GM10248 (cell line): ENCODE results near the gene UAP1L1.

Experiments
- CTCF ChIA-PET: fragments of 300-600 bp; sonication (Branson Sonifier 250); formaldehyde crosslinking; extraction: SDS; loops from one replicate; lab custom pipeline; 2021; ENCODE audit warnings: antibody characterized with exemption; lab: Yijun Ruan, JAX
- POLR2A ChIA-PET: fragments of 350-650 bp; sonication (Branson Sonifier 250); formaldehyde crosslinking; extraction: SDS; loops from one replicate; lab custom pipeline; 2020; ENCODE audit warnings: antibody characterized with exemption; lab: Yijun Ruan, JAX
- DNase-seq: peaks from one replicate; pipeline ENCODE4 v3.0.0; 2012; ENCODE audit errors: extremely low spot score
- TF ChIP-seq, protein P1 (sequence below): IDR thresholded peaks from 2 replicates; pipeline ENCODE4 v1.5.1; 2012; ENCODE audit warnings: mild to moderate bottlenecking, low read depth; ENCODE audit errors: extremely low read depth, missing control alignments, control extremely low read depth

Gene UAP1L1

DNA sequence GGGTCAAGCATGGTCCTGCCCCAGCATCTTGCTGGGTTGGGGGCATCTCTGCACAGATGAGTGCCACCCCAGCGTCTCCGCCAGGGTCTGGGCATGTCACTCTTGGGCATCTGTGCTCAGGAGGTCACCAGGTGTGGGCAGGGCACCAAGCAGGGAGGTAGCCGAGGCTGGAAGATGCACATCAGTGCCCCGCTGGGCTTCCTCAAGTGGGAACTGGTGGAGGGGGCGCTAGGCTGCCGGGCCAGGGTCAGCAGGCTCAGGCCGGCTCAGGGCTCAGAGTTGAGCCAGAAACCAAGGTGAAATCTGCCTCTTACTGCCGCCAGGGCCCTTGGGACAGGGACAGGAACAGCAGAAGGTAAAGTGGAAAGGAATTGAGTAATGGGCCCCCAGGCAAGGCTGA is 41.4 kb upstream of the UAP1L1 start:
- CTCF ChIA-PET, result interaction anchor here (0.7 to 9.4 kb wide), 49 partner anchors 8 to 268 kb away, joined by 3 to 202 read pairs (median 7); partner anchors contain the start of genes AJM1, C8G, CLIC3 and FBXW5
- POLR2A ChIA-PET, result interaction anchor here (0.7 kb wide), 1 partner anchor 205 kb away, joined by 3 read pairs; the partner anchor contains the start of gene TUBB4B
- no peak for DNase-seq
- TF ChIP-seq, protein P1, sequence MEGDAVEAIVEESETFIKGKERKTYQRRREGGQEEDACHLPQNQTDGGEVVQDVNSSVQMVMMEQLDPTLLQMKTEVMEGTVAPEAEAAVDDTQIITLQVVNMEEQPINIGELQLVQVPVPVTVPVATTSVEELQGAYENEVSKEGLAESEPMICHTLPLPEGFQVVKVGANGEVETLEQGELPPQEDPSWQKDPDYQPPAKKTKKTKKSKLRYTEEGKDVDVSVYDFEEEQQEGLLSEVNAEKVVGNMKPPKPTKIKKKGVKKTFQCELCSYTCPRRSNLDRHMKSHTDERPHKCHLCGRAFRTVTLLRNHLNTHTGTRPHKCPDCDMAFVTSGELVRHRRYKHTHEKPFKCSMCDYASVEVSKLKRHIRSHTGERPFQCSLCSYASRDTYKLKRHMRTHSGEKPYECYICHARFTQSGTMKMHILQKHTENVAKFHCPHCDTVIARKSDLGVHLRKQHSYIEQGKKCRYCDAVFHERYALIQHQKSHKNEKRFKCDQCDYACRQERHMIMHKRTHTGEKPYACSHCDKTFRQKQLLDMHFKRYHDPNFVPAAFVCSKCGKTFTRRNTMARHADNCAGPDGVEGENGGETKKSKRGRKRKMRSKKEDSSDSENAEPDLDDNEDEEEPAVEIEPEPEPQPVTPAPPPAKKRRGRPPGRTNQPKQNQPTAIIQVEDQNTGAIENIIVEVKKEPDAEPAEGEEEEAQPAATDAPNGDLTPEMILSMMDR, result no peak

DNA sequence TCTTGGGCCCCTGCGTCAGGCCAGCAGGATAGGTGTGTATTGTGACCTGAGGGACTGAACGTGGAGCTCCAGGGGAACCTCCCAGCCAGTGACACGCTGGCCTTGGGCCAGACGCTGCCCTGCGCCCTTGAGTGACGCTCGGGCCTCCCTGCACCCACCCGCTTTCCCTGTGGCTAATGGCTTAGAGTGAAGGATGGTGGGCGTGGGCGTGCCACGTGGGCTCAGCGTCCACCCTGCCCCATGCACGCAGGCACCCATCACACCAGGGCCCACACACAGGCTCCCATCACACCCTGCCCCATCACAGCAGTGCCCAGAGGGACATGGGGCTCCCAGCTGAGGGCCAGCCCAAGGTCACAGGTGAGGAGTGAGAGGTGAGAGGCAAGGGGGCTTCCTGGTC is 40.3 kb upstream of the UAP1L1 start:
- TF ChIP-seq, protein P1, result no peak
- ChIA-PET POLR2A (no interaction called here), CTCF (interaction anchor here (1.3 to 9.4 kb wide), 5 partner anchors 12 to 200 kb away, joined by 3 to 202 read pairs (median 68); partner anchors contain the start of genes C8G, FBXW5, NPDC1 and SAPCD2)
- DNase-seq, result no peak

DNA sequence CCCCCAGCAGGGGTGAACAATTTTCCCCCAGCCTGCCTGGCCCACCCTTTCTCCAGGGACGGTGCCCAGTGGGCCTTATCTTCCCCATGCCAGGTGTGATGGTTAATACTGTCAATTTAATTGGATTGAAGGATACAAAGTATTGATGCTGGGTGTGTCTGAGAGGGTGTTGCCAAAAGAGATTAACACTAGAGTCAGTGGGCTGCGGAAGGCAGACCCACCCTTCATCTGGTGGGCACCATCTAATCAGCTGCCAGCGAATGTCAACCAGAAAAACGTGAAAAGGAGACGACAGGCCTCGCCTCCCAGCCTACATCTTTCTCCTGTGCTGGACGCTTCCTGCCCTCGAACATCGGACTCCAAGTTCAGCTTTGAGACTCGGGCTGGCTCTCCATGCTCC is 39.8 kb upstream of the UAP1L1 start:
- CTCF ChIA-PET, result interaction anchor here (1.1 to 9.4 kb wide), 6 partner anchors 9 to 199 kb away, joined by 3 to 202 read pairs (median 54); partner anchors contain the start of genes C8G, FBXW5, NPDC1 and SAPCD2
- POLR2A ChIA-PET, result no interaction called here
- DNase-seq, result no peak
- TF ChIP-seq, protein P1, result no peak

DNA sequence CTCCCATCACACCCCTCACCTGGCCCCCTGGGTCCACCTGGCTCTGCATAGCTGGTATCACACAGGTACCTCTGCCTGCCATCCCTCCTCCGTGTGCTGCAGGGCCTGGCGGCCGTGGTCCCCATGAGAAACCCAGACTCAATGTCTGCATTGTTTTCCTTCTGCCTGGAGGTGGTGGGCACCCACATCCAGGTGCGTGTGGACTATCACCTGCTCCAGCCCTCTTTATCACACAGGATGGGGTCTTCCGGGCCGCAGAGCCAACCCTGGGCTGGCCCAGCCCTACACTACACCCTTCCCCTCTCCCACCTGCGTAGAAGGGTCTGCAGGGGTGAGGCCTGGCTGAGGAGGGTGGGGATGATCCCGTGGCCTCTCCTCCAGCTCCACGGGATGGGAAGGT is 38.4 kb upstream of the UAP1L1 start:
- ChIA-PET POLR2A (no interaction called here), CTCF (interaction anchor here (1.0 to 2.1 kb wide), 2 partner anchors 9 to 28 kb away, joined by 3 to 6 read pairs; no protein-coding TSS in a partner anchor)
- TF ChIP-seq, protein P1, result no peak
- DNase-seq, result no peak

DNA sequence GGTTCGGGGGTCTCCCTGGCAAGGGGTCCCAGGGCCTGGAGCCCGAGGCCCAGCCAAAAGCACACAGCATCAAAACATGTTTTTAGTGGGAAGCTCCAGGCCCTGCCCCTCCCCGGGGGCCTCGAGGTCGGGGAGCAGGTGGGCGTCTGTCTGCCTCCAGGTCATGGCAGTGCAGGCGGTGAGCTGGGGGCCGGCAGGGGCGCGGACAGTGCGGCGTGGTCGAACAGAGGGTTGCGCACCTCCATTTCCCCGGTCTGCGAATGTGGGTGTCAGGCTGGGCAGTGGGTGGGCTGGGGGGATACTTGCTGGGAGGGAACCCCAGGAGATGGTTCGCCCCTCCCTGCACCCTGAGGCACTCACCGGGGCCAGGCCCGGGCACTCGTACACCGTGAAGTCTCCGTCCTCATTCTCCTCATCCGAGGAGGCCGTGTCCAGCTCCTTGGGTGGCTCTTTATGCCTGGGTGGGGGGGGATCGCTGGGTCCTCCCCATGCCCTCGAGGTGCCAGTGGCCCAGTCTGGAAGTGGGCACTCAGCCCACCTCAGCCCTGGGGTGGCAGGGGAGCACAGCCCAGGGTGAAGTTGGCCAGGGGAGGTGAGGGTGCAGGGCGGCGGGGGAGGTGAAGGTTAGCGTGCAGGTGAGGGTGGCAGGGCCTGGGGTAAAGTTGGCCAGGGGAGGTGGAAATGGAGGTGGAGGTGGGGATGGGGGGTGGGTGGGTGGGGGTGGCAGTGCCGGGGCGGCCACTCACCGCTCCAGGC is 37.5 kb upstream of the UAP1L1 start:
- TF ChIP-seq, protein P1, result no peak

DNA sequence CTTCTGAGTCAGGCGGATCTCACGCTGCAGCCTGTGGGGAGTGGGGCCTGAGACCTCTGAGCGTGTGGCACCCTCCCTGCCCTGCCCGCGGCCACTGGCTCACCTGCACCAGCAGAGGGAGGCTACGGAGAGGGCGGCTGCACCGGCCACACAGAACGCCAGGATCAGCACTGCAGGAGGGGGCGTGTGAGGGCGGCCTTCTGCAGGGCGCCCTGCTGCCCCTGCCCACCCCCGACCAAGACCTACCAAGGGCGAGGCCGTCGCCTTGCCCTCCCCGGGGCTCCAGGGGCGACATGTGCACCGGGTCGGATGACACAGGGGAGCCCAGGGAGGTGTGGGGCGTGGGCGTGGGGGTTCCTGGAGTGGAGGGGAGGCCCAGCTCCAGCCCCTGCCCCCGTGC is 36.7 kb upstream of the UAP1L1 start:
- ChIA-PET CTCF (interaction anchor here (1.2 kb wide), 1 partner anchor 11 kb away, joined by 7 read pairs; no protein-coding TSS in a partner anchor), POLR2A (no interaction called here)
- TF ChIP-seq, protein P1, result no peak
- DNase-seq, result no peak

More for the DNA sequence above, 37.5 kb upstream of the UAP1L1 start:
- POLR2A ChIA-PET, result no interaction called here
- DNase-seq, result no peak
- CTCF ChIA-PET, result interaction anchor here (1.0 to 2.1 kb wide), 4 partner anchors 10 to 92 kb away, joined by 3 to 7 read pairs (median 6); no protein-coding TSS in a partner anchor
